LNCaP clone FGC (cell line): ENCODE measurements around the gene STAB2.

Experiments
- DNase-seq: peaks from one replicate; pipeline ENCODE4 v3.0.0-alpha.2; 2011; ENCODE audit warnings: low read depth
- H3K4me3 ChIP-seq: 2 replicates; pipeline ENCODE4 v1.5.1; 2011; ENCODE audit warnings: mild to moderate bottlenecking, low read depth, low read length, control low read depth
- CTCF ChIP-seq: IDR thresholded peaks from 2 replicates; pipeline ENCODE4 v1.5.1; 2012; ENCODE audit warnings: mild to moderate bottlenecking; ENCODE audit not compliant: control insufficient read depth, insufficient read depth; ENCODE audit errors: extremely low read depth

STAB2 gene

DNA sequence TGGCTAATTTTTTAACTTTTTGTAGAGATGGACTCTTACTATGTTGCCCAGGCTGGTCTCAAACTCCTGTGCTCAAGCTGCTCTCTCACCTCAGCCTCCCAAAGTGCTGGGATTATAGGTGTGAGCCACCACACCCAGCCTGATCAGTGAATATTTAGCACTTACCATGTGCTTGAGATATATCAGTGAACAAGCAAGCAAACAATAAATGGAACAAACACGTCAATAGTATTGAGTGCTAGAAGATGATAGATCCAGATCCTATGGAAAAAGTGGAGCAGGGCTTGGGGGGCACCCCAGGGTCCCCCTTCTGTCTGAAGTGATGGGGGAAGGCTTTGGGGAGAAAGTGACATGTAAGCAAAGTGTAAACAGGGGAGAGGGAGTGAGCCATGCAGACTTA lies 170.2 kb downstream of the STAB2 start:
- no peak for TF ChIP-seq CTCF
- H3K4me3 ChIP-seq = no peak overlapping the region
- no peak for DNase-seq

- H3K4me3 ChIP-seq = no peak overlapping the region
- no peak for TF ChIP-seq CTCF
- no peak for DNase-seq
Observed at GRCh38 chr12:103758310-103759089, 171.4 kb downstream of the STAB2 start.

DNA sequence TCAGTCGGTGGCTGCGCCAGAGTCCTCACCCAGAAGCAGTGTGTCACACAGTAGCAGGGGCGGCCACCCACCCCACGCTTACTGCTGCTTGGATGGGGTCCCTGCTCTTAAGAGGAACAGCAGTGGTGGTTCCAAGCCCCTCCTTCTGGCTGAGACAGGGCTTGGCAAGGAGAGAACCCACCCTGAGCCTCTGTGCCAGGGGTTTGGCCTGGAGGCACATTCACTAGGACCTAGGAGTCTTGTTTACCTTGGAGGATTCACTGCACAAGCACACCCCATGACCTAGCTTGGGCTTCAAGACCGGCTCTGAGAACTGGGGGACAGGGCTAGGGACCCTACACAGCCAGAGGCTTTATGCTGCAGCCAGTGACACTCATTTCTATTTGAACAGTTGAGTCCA lies 175.4 kb downstream of the STAB2 start:
- DNase-seq = no peak
- TF ChIP-seq CTCF = no peak
- H3K4me3 ChIP-seq = no peak overlapping the region

- DNase-seq = no peak
- no peak for TF ChIP-seq CTCF
- no peak overlapping the region for H3K4me3 ChIP-seq
Observed at GRCh38 chr12:103765322-103765721, 178.2 kb downstream of the STAB2 start.

DNA sequence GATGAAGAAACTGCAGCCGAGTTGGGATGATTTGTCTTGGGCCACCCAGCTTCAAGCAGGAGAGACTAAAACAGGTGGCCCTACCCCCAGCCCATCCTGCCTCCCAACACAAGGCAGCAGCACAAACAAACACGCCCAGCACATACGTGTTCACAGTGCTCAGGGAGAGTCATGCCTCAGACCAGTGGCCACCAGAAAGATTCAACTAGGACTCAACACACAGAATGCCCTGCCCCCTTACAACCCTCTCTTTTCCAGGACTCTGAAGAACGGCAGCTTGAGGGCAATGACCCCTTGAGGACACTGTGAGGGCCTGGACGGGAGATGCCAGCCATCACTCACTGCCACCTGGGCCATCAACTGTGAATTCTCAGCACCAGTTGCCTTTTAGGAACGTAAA lies 179.0 kb downstream of the STAB2 start:
- TF ChIP-seq CTCF = no peak

DNA sequence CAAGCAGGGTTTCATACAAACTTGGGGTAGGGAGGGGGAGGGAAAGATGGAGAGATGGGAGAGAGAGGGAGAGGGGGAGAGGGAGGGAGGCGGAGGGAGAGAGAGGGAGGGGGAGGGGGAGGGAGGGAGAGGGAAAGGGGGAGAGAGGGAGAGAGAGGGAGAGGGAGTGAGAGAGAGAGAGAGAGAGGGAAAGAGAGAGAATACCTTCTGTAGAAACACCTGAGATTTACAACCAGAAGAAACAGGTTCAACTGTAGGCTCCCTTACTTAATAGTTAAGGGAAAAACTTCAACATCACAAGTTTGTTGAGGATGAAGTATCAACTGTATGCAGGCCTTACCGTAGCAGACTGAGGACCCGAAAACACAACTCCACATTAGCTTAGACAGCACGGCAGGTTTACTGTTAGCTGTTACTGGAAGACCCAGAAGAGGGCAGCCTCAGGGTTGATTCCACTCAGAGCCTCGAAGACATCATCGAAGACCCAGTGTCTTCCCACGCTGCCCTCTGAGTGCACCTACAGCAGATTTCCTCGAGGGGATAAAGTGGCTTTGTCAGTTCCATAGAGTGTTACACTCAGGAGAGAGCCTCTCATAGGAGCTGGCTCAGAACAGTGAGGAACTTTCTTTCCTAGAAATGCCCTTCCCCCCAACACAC lies 181.5 kb downstream of the STAB2 start:
- no peak overlapping the region for H3K4me3 ChIP-seq
- TF ChIP-seq CTCF = no peak
- DNase-seq = no peak

More for the DNA sequence above, 179.0 kb downstream of the STAB2 start:
- H3K4me3 ChIP-seq = no peak overlapping the region
- DNase-seq = no peak
